Umbilical cord (tissue), 2 donors: ENCODE results near the gene DHRS13. TPM values are rescaled to one million over a fixed set of nuclear protein-coding genes. Genes with fewer than 3 reads are reported as not detected.
A peak's percentile ranks its signal among the peaks of the same experiment; 100 is the strongest.
"Not testable (repeated sequence)": the region's sequence is repeated elsewhere in the genome, so short reads cannot be mapped to it uniquely, and the experiment has no call there.

Source experiments
- DNase-seq: peaks from one replicate; pipeline ENCODE4 v3.0.0-alpha.2; 2015; ENCODE audit warnings: low spot score
- total RNA-seq: library from RNA; depleted of rRNA; stranded (reverse); fragments of >200 nt; gene quantifications from one replicate; pipeline ENCODE4 v1.2.3, GENCODE V29; 2014; ENCODE audit warnings: low replicate concordance; ENCODE audit not compliant: insufficient read depth

DHRS13 gene
- total RNA-seq, 1 donor from 2014 or later: 7.9 TPM

- DNase-seq: not testable (repeated sequence)
Measured at GRCh38 chr17:28903546-28903841, 615 bp upstream of the DHRS13 start.

- DNase-seq: peak; percentile 47
Measured at GRCh38 chr17:28901866-28902818, 737 bp downstream of the DHRS13 start.

DNA sequence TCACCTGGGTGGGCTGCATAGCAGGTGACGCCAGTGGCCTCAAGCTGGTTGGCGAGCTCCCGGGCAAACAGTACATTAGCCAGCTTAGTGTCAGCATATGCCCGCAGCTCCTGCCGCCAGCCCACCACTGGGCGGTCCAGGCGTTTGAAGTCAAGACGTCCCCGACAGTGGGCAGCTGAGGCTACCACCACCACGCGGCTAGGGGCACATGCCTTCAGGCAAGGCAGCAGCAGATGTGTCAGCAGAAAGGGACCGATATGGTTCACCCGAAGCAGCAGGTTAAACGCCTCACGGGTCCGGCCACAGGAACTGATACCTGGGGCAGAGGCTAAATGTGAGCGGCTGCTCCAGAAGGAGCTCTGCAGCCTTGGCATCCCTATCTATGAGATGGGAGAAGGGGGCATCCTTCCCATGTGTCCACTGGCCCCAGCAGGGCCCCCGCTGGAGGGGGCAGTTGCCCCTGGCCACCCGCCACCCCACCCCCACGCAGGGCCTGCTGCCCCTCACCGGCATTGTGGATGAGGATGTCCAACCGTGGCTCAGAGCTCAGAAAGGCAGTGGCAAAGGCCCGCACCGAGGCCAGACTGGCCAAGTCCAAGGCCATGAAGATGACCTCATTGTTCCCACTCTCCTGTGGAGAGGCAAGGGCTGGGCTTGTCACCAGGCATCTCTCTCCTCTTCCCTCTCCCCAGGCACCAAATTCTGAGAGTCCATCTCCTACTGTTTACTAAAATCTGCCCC, 1.7 kb downstream of the DHRS13 start:
- DNase-seq: no peak

DNA sequence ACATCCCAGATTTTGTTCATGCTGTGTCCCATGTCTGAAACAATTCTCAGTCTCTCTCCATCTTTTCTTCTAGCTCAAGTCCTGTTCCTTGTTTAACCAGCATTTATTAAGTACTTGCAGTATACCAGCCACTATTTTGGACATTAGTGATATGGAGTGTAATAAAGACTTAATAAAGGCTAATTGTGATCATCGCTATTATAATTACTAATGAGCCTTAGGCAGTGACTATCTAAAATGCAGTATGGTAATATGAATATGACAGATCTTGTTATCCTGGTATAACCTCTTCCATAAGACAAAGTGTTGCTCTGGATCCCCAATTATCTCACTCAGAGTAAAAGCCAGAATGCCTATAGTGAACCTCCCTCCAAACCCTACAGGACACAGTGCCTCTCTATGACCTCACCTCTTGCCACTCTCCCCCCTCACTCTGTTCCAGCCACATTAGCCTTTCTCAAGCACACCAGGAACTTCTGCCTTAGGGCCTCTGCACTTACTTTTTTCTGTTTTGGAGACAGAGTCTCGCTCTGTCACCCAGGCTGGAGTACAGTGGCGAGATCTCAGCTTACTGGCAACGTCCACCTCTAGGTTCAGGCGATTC, 3.6 kb downstream of the DHRS13 start:
- no peak for DNase-seq

DNA sequence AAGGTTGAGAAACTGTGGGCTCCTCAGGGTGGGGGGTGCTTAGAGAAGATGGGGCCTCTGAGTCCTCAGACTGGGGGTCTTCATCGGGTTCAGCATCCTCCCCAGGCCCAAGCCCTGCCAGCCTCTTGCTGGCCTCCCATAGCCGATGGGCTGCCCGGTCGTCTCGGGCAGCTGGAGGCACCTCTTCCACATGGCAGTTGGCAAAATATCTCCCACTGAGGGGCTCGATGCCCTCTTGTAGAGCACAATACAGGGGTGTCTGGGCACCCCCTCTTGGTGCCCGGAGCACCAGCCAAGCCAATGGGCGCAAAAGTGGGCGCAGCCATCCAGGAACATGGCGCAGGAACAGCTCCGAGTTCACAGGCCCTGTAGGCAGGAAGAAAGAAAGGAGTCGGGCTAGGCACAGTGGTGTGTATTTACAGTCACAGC, 4.3 kb downstream of the DHRS13 start:
- DNase-seq: no peak

DNA sequence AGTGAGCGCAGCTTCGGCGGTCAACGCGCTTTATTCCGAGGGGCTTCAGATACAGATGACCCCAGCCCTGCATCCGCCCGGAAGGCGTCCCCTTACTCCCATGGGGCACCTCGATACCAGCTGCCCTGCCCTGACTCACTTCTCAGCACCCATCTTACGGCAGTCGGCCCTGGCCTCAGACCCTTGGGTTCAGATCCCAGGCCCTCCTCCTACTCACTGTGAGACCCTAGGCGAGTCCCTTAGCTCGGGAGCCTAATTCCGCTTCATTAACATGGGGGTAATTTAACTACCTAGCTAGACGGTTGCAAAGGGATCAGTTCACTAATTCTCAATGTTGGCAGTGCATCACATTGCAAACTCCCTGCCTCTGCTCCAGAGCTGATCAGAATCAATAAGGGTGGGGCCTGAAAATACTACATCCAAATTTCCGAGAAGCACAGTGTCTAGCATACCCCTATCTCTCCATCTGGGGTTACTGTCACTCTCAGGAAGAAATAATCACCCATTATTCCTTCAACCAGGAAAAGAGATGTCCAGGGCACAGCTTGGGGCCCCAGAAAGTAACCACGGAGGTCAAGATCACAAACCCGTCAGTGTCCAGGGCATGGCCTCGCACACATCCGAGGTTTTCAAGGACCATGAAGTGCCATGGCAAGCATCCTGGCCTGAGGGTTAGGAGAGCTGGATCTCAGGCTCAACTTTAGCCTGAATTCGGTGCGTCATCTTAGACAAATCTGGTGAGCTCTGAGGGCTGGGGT, 4.9 kb downstream of the DHRS13 start:
- DNase-seq: no peak

GRCh38 chr17:28896884-28897768, 5.8 kb downstream of the DHRS13 start, which contains the start of gene FLOT2:
FLOT2 (minus strand) TSS chr17:28897733; CDS start chr17:28897574, 159 bp downstream.
- DNase-seq: peak; percentile 76

- DNase-seq: no peak
Measured at GRCh38 chr17:28896491-28896883, 6.4 kb downstream of the DHRS13 start.

GRCh38 chr17:28895794-28896447, 7.0 kb downstream of the DHRS13 start:
- DNase-seq: no peak

DNA sequence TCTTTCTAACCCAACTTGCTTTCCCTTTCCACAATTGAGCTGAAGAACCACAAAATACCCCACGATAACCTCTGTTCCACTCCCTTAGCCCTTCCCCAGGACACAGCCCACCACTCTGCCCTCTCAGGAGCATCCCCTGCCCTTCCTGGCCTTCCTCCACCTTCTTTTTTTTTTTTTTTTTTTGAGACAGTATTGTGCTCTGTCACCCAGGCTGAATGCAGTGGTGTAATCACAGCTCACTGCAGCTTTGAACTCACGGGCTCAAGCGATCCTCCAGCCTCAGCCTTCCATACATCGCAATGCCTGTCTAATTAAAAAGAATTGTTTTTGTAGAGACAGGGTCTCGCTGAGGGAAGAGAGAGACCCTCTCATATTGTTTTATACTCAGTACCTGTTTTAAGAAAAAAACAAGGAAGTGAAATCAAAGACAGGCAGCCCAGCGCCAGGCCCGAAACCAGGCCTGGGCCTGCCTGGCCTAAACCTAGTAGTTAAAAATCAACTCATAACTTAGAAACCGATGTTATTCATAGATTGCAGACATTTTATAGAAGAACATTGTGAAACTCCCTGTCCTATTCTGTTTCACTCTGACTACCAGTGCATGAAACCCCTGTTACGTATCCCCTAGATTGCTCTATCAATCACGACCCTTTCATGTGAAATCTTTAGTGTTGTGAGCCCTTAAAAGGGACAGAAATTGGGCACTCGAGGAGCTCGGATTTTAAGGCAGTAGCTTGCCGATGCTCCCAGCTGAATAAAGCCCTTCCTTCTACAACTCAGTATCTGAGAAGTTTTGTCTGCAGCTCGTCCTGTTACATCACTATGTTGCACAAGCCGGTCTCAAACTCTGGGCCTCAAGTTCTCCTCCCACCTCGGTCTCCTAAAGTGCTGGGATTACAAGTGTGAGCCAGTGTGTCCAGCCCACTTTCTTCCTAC, 9.4 kb downstream of the DHRS13 start:
- DNase-seq: not testable (repeated sequence)

- no peak for DNase-seq
Measured at GRCh38 chr17:28892024-28892423, 10.9 kb downstream of the DHRS13 start.

GRCh38 chr17:28891201-28891600, 11.7 kb downstream of the DHRS13 start:
- DNase-seq: no peak

- DNase-seq: no peak
Measured at GRCh38 chr17:28889996-28890395, 12.9 kb downstream of the DHRS13 start.

- no peak for DNase-seq
Measured at GRCh38 chr17:28888832-28889231, 14.0 kb downstream of the DHRS13 start.

- no peak for DNase-seq
Measured at GRCh38 chr17:28887871-28888471, 14.9 kb downstream of the DHRS13 start.

DNA sequence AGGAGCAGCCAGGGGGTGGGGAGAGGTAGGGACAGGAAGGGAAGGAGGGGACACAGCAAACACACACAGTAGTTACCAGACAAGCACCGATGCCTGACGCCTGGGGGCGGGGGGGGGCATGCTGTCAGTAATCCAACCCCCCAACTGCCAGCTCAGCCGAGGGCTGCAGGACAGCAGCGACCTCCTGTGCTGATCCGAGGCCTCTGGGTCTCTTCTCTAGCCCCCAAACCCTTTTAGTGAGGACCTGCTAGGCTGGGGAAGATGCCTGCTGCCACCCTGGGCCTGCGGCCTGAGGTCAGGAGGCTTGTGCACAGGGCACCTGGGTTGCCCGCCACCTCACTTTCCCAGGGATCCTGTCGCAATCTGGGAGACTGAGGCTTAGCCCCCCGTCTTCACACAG, 16.9 kb downstream of the DHRS13 start:
- no peak for DNase-seq

DNA sequence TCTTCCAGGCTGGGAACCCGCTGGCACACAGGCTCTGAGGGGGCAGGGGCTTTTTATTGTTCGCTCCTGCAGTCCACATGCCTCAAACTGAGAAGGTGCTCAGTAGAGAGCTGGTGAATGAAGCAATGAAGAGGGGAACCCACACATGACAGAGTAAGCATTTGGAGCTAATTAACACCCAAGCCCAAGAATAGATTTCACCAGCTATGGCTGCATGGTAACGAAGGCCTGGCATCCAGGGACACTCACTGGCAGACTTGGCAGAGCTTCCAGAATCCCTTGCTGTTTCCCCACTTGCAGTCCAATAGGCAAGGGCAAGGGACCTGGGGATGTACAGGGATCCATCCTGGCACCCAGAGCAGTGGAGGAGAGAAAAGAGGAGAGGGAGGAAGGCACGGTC, 17.5 kb downstream of the DHRS13 start:
- DNase-seq: no peak

GRCh38 chr17:28883967-28884702, 18.7 kb downstream of the DHRS13 start:
- no peak for DNase-seq
